Measurements from ENCODE around the gene SLC25A6. TPM values are rescaled to one million over a fixed set of nuclear protein-coding genes. Genes with fewer than 3 reads are reported as not detected.
"Not testable (repeated sequence)": the region's sequence is repeated elsewhere in the genome, so short reads cannot be mapped to it uniquely, and the experiment has no call there.

SLC25A6 gene
- total RNA-seq, 1 experiment from 2014 or later: 634 TPM

DNA sequence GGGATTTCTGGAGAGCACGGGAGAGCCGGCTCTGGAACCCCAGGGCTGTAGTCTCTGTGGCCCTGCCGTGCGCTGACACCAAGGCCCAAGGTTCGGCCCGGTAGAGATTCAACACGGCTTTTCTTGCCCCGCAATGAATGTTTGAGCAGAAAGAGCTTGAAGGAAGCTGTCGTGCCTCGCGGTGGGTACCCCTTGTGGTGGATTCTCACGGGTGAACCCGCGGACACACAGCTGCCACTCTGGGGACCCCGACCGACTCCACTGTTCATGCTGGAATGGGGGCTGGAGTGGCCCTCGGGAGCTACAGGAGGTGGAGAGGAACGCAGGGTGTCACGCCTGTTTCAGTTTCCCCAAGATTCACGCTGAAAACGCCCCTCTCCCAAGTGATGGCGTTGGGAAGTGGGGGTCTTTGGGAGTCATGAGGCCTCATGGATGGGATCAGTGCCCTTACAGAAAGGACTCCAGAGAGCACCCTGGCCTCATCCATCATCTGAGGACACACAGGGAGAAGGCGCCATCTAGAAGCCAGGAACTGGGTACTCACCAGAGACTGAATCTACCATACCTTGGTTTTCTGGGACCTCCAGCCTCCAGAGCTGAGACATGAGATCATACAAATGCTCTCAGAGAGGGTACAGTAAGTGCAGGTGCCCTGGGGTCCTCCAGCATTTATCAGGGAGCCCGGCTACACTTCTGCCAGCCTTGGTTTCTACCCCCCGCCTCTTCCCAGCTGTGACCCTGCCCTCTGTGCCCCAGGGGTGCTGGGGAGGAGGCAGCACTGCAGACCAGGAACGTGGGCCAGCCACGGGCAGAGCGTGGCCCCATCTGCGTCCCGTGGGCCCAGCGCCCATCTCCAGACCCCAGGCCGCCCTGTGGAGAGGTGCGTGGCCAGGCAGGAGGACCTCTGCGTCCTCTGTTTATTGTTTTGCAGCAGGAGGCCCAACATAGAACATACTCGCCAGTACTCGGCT is 6.4 kb downstream of the SLC25A6 start:
- no peaks in the 10 kb centered on the region for H3K9me3 ChIP-seq
- peaks cover 74% of the 10 kb centered on the region for H3K36me3 ChIP-seq
- H3K27me3 ChIP-seq: no peaks in the 10 kb centered on the region
- H3K4me3 ChIP-seq: no peak overlapping the region
- no peak for DNase-seq

DNA sequence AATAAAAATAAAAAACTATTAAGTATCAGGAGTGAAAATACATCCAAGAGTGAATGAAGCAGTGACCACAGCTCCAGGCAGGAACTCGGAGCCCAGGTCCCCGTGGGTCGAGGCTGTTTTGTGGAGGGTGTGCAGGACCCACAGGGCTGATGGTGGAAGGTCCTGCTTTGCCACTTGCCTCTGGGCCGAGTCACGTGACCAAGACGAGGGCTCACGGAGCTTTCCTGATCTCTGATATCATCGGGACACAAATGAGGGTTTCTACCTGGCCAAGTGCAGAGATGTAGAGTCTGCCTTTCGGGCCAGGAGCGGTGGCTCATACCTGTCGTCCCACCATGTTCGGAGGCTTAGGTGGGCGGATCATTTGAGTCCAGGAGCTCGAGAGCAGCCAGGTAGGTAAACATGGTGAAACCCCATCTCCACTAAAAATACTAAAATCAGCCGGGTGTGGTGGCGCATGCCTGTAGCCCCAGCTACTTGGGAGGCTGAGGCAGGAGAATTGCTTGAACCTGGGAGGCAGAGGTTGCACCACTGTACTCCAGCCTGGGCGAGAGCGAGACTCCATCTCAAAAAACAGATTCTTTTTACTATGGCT is 7.2 kb downstream of the SLC25A6 start:
- no peaks in the 10 kb centered on the region for H3K27me3 ChIP-seq
- H3K36me3 ChIP-seq: peaks cover 66% of the 10 kb centered on the region
- H3K9me3 ChIP-seq: no peaks in the 10 kb centered on the region
- DNase-seq: no peak
- H3K4me3 ChIP-seq: no peak overlapping the region

- Histone ChIP-seq H3K9me3 (no peaks in the 10 kb centered on the region), H3K4me3 (no peak overlapping the region), H3K27me3 (no peaks in the 10 kb centered on the region), H3K36me3 (peaks cover 26% of the 10 kb centered on the region)
- DNase-seq: no peak
Measured at GRCh38 chrX:1380672-1381233, 11.2 kb downstream of the SLC25A6 start.

DNA sequence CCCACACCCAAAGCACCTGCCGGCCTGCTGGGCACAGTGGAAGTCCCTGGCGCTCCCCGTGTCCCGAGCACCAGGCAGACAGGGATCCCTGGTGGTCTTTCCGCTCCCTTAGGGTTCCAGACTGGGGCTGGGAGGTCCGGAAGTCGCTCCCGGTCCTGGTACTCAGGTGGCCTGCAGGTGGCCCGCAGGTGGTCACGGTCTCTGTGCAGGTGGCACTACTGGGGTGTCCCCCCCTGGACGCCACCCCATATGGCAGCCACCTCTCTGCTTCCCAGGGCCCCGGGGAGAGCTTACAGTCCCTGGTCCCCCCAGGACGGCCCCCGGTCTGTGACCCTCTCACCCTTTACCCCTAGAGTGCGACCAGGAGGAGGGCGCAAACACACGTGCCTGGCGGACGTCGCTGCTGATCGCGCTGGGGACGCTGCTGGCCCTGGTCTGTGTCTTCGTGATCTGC is 13.6 kb downstream of the SLC25A6 start:
- Histone ChIP-seq H3K4me3 (no peak overlapping the region), H3K36me3 (peaks cover 2% of the 10 kb centered on the region; the same call in 1 of the 2 replicates), H3K27me3 (no peaks in the 10 kb centered on the region), H3K9me3 (no peaks in the 10 kb centered on the region)
- no peak for DNase-seq

DNA sequence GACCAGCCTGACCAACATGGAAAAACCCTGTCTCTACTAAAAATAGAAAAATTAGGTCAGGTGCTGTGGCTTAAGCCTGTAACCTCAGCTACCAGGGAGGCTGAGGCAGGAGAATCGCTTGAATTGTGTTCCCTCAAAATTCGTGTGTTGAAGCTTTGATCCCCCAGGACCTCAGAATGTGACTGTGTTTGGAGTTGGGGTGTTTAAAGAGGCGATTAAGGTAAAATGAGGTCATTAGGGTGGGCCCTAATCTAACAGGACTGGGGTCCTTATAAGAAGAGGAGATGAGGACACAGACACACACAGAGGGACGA is 23.6 kb downstream of the SLC25A6 start:
- no peak for DNase-seq
- Histone ChIP-seq H3K9me3 (no peaks in the 10 kb centered on the region), H3K4me3 (no peak overlapping the region), H3K27me3 (no peaks in the 10 kb centered on the region), H3K36me3 (no peaks in the 10 kb centered on the region)

DNA sequence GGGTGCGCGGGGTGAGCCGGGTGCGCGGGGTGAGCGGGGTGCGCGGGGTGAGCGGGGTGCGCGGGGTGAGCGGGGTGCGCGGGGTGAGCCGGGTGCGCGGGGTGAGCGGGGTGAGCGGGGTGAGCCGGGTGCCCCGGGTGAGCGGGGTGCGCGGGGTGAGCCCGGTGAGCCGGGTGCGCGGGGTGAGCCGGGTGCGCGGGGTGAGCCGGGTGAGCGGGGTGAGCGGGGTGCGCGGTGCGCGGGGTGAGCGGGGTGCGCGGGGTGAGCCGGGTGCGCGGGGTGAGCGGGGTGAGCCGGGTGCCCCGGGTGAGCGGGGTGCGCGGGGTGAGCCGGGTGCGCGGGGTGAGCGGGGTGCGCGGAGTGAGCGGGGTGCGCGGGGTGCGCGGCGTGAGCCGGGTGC is 25.6 kb downstream of the SLC25A6 start:
- H3K27me3 ChIP-seq, H3K36me3 ChIP-seq, H3K9me3 ChIP-seq, H3K4me3 ChIP-seq, DNase-seq: not testable (repeated sequence)

GRCh38 chrX:1361910-1362309 is 30.0 kb downstream of the SLC25A6 start:
- Histone ChIP-seq H3K4me3 (no peak overlapping the region), H3K27me3 (no peaks in the 10 kb centered on the region), H3K36me3 (no peaks in the 10 kb centered on the region), H3K9me3 (peaks cover 7% of the 10 kb centered on the region)
- no peak for DNase-seq

GRCh38 chrX:1361275-1361674 is 30.6 kb downstream of the SLC25A6 start:
- Histone ChIP-seq H3K36me3 (no peaks in the 10 kb centered on the region), H3K9me3 (peaks cover 7% of the 10 kb centered on the region), H3K4me3 (no peak overlapping the region), H3K27me3 (no peaks in the 10 kb centered on the region)
- no peak for DNase-seq

GRCh38 chrX:1360171-1360570 is 31.7 kb downstream of the SLC25A6 start:
- Histone ChIP-seq H3K4me3 (no peak overlapping the region), H3K27me3 (no peaks in the 10 kb centered on the region), H3K9me3 (peaks cover 7% of the 10 kb centered on the region), H3K36me3 (no peaks in the 10 kb centered on the region)
- no peak for DNase-seq

GRCh38 chrX:1359477-1359873 is 32.4 kb downstream of the SLC25A6 start:
- no peak overlapping the region for H3K4me3 ChIP-seq

GRCh38 chrX:1358793-1359476 is 33.0 kb downstream of the SLC25A6 start:
- DNase-seq: no peak
- no peak overlapping the region for H3K4me3 ChIP-seq
- no peaks in the 10 kb centered on the region for H3K36me3 ChIP-seq
- peaks cover 7% of the 10 kb centered on the region for H3K9me3 ChIP-seq
- no peaks in the 10 kb centered on the region for H3K27me3 ChIP-seq

More at GRCh38 chrX:1359477-1359873, 32.4 kb downstream of the SLC25A6 start:
- no peak for DNase-seq
- Histone ChIP-seq H3K27me3 (no peaks in the 10 kb centered on the region), H3K9me3 (peaks cover 7% of the 10 kb centered on the region), H3K36me3 (no peaks in the 10 kb centered on the region)

DNA sequence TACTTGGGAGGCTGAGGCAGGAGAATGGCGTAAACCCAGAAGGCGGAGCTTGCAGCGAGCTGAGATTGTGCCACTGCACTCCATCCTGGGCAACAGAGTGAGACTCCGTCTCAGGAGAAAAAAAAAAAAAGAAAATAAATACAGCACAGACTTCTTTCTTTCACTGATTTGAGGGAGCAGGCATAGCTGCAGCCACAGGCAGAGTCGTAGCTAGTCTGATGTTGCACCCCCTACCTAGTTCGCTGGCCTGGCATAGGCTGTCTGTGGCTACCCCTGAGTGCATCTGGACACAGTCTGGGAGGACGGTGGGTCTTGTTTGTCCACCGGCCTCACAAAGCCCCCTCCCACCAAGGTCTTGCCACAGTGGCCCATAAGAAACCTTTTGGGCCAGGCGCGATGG is 33.9 kb downstream of the SLC25A6 start:
- Histone ChIP-seq H3K27me3 (no peaks in the 10 kb centered on the region), H3K4me3 (no peak overlapping the region), H3K9me3 (peaks cover 7% of the 10 kb centered on the region), H3K36me3 (no peaks in the 10 kb centered on the region)
- no peak for DNase-seq

DNA sequence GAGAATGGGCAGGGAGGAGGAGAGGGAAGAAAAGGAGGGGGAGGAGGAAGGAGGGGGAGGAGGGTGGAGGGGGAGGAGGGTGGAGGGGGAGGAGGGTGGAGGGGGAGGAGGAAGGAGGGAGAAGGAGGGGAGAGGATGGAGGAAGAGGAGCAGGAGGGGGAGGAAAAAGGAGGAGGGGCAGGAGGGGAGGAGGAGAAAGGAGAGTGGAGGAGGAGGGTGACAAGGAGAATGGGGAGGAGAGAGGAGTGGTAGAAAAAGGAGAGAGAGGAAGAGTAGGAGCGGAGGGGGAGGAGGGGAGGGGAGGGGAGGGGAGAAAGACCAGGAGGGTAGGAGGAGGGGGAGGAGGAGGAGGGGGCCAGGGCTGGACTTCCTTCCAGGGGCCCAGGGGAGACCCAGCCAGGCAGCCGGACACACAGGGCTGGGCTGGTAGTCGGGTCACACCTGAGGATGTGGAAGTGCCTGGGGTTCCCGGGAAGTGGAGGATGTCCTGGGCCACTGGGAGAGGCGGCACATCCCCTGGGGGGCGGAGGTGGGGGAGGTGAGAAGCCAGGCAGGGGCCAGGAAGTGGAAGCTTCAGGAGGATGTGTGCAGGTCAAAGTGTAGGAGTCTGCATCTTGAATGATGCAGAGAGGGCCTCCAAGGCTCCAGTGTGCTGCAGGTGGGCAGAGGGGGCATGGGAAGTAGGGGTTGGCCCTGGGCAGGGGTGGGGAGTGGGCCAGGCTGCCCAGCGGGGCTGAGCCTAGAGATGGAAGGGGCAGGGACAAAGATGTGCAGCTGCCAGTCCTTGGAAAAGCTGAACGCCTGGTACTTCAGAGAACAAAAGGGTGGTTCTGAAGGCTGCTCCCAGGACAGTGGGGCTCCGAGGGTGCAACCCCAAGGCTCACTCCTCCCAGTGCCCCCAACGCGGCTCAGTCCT is 36.5 kb downstream of the SLC25A6 start:
- Histone ChIP-seq H3K36me3 (no peaks in the 10 kb centered on the region), H3K27me3 (no peaks in the 10 kb centered on the region), H3K4me3 (no peak overlapping the region), H3K9me3 (peaks cover 7% of the 10 kb centered on the region)
- no peak for DNase-seq

DNA sequence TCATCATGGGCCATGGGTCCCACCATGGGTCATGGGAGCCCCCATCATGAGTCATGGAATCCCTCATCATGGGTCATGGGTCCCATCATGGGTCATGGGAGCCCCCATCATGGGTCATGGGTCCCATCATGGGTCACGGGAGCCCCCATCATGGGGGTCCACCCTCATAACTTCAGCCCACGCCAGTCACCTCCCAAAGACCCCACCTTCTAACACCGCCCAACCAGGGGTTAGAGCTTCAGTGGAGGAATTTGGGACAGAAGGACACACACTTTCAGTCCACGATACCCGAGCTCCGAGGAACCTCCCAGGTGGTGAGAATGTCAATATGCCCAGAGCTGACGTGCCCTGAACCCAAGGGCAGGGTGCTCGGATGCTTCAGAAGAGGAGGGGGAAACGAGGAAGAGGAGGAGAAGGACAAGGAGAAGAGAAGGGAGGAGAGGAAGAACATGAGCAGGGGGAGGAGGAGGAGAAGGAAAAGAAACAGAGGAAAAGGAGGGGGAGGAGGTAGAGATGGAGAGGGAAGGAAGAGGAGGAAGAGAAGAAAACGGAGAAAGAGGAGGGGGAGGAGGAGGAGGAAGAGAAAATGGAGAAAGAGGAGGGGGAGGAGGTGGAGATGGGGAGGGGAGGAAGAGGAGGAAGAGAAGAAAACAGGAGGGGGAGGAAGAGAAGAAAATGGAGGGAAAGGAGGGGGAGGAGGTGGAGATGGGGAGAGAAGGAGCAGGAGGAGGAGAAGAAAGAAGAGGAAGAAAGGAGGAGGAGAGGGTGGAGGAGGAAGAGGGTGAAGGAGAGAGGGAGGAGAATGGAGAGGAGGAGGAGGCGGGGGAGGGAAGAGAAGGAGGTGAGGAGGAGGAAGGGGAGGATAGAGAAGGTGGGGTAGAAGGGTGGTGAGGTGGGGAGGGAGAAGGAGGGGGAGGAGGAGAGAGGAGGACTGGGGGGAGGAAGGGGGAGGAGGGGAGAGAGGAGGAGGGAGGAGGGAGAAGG is 37.6 kb downstream of the SLC25A6 start:
- no peak for DNase-seq
- H3K9me3 ChIP-seq: peaks cover 7% of the 10 kb centered on the region
- H3K36me3 ChIP-seq: no peaks in the 10 kb centered on the region
- no peak overlapping the region for H3K4me3 ChIP-seq
- H3K27me3 ChIP-seq: no peaks in the 10 kb centered on the region

- Histone ChIP-seq H3K36me3 (no peaks in the 10 kb centered on the region), H3K9me3 (no peaks in the 10 kb centered on the region), H3K27me3 (no peaks in the 10 kb centered on the region), H3K4me3 (no peak overlapping the region)
- no peak for DNase-seq
Measured at GRCh38 chrX:1351981-1352714, 39.8 kb downstream of the SLC25A6 start.
